GM21447 (cell line): ENCODE measurements around the gene GZMM.

Experiments
- ATAC-seq: cut with Tn5 transposase; IDR thresholded peaks from one replicate; pipeline ENCODE4 v1.9.1; 2021; ENCODE audit not compliant: unreplicated experiment

Gene GZMM

DNA sequence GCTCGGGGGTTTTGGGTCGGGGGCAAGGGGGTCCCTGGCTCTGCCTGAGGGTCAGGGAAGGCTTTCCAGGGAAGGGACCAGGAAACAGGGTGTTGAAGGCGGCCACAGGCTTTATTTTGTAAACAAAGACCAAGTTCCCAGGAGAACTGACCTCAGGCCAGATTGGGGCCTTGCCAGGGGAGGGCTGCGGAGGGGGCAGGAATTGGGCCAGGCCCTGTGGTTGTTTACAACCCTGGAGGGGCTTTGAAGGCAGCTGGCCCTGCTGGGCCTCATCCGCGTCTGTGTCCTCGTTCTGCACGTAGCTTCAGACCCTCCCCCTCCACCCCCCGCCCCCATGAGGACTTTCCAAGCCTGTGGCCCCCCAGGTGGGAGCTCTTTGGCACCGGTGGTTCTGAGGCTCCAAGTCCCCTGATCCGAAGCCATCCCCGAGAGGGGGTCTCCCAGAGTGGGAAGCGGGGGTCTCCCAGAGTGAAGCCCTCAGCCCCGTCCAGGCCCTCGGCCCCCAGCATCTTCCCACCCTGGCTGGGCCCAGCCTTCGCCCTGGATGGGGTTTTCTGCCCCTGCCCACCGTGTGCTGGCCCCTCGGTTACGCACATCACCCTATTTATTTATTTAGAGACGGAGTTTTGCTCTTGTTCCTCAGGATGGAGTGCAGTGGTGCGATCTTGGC is 15.1 kb downstream of the GZMM start:
- no peak for ATAC-seq

DNA sequence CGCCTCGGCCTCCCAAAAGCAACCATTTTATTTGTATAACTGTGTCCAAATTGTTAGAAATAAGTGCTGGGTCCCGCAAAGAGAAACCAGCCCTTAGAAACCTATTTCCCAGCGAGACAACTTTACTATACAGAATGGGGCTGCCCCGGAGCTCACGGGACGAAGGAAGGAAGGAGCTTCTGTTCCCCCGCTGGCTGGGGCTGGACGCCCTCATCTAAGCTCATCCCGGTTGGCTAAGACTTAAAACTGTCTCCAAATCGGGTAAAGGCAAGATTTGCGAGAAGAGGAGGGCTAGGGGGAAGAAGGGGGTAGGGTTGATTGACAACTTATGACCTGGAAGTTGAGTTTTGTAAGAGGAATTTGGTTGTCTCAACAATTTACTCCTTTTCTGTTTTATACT is 16.3 kb downstream of the GZMM start:
- ATAC-seq: no peak

DNA sequence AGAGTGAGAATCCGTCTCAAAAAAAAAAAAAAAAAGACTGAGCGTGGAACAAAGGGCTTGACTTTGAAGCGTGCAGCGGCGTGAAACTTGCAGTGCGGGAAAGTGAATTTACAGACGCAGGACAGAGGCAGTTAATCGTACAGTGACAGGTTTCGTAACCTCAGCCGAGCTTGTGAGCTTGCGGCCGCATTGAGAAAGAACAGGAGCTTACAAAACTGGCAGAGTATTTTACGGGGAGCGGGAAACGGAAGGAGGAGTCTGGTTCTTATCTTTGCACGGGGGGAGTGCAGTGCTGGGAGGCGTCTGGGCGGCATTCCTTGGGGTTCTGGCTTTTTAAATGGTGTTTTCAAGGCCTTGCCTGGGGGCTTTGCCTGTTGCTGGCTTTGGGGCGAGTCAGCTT is 22.6 kb downstream of the GZMM start:
- ATAC-seq: no peak

DNA sequence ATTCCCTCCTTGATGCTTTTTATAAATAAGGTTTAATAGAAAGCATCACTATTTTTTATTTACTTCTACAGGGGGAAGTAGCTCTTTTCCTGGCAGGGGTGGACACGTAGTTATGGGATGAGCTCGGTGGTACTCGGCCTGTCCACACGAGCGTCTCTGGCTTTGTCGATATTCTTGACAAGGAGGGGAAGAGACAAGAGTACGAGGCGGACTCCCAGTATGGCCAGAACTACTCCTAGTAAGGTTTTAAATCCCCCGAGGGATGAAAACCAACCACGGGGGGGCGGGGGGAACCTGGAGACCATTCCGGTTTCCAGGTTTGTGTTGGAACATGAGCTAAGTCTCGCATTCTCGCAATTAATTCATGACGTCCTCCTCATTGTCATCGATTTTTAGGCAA is 23.0 kb downstream of the GZMM start:
- ATAC-seq: no peak

DNA sequence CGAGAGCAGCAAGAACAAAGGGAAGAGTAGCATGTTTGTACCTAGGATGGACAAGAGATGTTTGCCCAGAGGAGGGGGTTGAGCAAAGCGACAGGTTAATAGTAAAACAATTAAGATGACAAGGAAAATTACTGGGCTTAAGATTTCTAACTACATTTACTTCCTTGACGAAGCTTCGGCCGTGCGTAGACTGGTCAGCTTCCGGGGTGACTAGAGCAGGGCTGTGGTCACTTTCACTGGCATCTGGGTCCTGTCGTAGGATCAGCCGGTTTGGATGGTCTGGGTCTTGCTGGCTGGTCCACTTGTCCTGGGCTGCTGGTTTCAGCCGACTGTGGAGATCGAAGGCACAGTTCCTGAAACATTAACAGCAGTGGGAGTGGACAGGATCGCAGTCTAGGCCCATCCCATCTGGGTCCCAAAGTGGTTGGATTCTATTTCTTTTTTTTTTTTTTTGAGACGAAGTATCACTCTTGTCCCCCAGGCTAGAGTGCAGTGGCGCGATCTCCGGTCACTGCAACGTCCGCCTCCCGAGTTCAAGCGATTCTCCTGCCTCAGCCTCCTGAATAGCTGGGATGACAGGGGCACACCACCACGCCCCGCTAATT is 23.5 kb downstream of the GZMM start:
- ATAC-seq: no peak

DNA sequence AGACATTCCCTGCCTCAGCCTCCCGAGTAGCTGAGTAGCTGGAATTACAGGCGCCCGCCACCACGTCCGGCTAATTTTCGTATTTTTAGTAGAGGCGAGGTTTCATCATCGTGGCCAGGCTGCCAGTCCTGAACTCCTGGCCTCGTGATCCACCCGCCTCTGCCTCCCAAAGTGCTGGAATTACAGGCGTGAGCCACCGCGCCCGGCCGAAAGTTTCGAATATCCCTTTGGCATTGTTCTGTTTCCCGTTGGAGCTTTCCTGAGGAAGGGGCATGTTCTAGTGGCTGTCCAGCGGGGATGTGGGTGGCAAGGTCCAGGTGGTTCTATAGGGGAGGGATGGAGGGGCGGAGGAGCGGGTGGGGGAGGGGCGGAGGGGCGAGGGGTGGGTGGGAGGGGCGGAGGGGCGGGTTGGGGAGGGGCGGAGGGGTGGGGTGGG is 26.4 kb downstream of the GZMM start:
- no peak for ATAC-seq

DNA sequence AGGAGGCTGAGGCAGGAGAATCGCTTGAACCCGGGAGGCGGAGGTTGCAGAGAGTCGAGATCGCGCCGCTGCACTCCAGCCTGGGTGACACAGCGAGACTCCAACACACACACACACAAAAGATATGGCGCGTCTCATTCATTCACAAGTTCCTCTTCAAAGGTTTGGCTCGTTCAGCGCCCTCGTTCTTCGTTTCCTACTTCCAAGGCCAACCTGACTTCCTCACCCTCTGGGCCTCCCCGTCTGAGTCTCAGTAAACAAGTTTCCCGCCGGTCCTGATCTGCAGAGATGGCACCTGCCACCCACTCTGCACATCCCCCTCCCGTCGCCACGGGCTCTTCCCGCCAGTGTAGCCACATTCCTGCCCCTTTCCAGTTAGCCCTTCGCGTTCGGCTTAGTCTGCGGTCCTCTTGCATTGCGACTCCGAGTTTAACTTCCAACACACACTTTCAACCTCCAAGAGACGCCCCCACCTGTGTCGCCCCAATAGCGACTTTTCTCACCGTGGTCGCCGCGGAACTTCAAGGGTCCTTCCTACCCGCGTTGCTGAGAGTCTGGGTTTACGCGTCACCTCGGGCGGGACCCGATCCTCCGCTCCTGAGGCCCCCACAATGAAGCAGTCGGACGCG is 27.2 kb downstream of the GZMM start:
- no peak for ATAC-seq

DNA sequence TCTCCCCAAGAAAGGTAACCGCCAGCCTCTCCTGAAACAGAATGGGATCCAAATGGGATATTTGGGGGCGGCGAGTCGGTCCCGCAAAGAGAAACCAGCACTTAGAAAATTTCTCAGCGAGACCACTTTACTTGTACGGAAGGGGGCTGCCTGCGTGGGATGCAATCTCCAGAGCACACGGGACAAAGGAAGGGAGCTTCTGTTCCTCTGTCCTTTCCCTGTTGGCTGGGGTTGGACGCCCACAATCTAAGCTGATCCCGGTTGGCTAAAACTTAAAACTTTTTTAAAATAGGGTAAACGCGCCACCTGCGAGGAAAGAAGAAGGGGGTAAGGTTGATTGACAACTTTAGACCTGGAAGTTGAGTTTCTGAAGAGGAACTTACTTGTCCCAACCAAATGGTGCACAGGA is 27.7 kb downstream of the GZMM start:
- no peak for ATAC-seq

DNA sequence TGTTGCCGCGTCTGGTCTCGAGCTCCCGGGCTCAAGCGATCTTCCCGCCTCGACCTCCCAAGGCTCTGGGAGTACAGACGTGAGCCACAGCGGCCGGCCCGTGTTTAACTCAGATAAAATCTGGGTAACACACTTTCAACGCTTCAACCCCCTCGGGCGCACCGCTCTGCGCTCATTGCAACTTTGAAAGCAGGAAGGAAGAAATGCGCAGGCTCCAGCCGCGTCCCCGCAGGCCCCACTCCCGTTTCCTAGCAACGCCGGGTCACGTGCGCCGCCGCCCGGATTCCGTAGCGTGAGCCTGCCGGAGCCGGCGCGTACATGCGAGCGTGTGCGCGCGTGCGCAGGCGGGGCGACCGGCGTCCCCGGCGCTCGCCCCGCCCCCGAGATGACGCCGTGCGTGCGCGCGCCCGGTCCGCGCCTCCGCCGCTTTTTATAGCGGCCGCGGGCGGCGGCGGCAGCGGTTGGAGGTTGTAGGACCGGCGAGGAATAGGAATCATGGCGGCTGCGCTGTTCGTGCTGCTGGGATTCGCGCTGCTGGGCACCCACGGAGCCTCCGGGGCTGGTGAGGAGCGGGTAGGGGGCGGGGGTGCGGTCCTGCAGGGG is 28.4 kb downstream of the GZMM start, which contains the start of gene BSG:
Gene BSG, plus strand, starts transcription at position 457 of the 603 bp plus-strand sequence. Its CDS starts 39 bp downstream, at position 496.
- ATAC-seq: peak; percentile 50

DNA sequence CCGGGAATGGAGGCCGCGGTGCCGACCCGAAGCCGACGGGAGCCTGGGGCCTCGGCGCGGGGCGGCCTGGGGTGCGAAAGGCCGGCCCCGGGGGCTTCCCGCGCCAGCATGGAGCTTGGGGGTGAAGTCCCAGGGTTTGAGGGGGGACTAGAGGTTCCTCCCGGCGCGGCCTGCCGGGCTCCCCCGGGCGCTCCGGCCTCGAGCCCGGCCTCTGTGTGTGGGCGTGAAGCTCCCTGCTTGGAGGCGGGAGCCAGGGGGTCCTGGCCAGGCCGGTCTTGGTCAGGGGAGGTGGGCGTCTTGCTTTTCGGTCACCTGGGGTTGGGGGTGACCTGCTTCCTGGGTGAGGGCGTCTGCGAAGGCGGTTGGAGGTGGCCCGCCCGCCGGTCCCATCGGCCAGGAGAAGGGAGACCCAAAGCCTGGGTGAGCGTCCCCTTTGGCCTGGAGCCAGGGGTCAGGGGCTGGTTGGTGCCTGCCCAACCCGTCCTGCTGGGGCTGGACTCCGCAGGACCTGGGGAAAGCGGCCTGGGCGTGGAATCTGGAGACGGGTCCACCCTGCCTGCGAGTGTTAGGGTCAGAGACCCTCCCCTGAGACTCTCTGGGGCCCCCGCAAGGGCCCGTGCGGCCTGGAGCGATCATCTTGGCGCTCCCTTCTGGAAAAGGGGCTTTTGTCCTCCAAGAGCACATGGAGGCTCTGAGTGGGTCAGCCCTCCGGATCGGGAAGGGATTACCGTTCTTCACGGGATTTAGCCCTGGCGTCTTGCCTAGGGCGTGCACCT is 29.1 kb downstream of the GZMM start:
- peak; percentile 27 for ATAC-seq

DNA sequence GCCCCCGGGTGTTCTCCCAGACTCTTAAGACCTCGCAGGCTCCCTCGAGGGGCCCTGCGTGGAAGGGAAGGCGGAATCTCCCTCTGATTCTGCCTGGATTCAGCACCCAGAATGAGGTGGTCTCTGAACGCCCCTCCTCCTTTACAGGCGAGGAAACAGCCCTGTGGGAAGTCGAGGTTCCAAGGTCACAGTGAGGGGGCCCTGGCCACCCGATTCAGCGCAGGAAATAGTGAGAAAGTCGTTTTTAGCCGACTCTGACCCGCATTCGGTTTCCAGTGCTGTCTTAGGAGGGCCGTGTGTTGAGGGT is 29.6 kb downstream of the GZMM start:
- no peak for ATAC-seq

DNA sequence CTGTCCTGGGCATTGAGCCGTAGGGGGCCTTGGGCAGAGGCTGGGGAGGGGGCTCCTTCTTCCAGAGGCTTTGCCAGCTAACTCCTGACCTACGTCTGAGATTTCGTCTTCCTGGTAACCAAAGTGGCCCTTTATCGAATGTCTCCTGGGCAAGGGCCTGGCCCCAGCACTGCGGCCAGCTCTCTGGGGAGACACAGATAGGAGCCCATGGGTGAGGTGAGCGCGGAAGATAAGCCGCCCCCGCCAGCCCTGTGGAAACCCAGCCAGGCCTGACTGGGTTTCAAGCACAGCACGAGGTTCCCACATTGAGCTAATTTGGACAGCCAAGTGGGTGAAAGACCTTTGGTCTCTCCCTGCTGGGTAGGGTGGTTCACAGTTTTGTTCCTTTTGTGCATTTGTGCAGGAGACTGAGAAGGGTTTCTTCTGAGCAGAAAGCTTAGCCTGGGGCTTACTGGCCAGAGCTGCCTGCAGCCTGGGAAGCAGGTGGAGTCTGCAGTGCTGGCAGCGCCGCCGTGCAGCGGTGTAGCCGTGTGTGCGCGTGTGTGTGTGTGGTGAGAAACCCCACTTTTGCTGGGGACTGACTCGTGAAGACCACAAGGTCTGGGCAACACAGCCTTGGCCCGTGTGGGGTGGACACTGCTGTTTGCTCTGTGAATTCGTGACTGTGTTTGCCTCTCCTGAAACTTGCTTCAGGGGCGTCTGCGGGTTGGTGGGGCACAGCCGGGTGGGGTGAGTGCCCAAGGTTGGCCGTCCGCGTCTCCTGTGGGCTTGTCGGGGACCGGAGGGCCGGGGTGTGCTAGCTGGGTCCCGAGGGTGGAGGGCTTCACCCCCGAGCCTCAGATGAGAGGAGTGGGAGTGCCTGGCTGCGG is 31.0 kb downstream of the GZMM start:
- no peak for ATAC-seq

DNA sequence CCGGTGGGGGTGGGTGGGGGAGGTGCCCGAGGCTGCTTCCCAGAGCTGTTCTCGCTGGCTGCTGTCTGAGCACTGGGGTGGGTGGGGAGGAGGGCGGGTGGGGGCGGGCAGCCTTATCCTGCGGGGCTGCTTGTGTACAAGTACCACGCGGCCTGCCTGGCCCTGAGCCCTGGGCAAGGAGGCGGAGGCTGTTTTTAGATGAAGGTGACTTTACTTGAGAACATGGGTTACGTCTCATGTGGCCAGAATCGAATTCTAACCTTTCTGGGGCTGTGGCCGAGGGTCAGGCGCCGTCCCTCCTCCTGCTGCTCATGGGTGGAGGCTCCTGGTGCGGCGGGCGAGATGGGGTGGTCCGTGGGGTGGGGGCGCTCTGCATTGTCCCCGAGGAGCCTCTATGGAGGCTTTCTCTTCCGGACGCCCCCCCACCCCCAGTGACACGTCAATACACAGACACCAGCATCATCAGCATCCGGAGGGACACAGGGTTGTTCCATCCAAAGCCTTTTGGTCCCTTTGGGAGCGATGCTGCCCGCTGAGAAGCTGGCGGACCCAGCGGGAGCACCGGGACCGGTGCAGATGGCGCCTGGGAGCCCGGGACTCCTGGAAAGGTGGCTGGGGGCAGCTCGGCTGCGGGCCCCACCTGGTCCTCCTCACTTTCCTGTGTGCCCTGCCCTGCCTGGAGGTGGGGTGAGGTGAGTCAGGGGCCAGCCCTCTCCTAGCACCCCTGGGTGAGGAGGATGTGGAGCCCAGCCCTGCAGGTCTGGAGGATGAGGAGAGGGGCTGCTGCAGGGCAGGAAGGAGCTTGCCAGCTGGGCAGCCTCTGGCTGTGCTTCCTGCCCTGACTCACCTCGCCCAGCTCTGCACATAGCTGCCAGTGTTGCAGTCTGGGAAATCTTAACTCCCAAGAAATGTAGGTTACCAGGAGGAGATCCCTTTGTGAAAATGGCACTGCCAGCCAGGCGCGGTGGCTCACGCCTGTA is 32.0 kb downstream of the GZMM start:
- no peak for ATAC-seq

DNA sequence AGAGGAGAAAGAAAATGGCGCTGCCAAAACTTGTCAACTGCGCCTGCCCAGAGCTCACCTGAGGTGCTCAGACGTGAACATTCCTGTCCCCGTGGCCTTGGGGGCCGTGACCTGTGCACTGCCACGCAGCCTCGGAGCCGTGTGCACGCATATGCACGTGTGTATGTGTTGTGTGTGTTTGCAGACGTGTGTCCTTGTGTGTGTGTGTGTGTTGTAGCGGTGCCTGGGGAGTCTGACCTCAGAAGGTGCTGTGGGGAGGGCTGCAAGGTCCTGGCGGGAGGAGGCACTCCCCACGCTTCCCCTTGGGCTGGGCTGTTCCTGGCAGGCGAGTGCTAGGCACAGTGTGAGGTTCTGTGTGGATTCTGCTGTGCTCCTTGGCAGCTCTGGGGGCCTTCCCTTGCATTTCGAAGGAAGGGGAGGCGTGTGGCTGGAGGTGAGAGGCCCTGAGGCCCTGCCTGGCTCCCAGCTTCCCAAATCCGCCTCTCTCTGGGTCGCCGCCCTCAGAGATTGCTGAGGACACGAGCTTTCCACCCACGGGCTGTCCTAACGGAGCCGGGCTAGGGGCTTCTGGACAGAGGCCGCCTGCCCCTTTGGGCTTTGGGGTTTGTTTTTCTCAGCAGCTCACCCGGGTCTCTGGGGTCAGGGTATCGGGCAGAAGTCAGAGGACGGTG is 33.0 kb downstream of the GZMM start:
- ATAC-seq: no peak

DNA sequence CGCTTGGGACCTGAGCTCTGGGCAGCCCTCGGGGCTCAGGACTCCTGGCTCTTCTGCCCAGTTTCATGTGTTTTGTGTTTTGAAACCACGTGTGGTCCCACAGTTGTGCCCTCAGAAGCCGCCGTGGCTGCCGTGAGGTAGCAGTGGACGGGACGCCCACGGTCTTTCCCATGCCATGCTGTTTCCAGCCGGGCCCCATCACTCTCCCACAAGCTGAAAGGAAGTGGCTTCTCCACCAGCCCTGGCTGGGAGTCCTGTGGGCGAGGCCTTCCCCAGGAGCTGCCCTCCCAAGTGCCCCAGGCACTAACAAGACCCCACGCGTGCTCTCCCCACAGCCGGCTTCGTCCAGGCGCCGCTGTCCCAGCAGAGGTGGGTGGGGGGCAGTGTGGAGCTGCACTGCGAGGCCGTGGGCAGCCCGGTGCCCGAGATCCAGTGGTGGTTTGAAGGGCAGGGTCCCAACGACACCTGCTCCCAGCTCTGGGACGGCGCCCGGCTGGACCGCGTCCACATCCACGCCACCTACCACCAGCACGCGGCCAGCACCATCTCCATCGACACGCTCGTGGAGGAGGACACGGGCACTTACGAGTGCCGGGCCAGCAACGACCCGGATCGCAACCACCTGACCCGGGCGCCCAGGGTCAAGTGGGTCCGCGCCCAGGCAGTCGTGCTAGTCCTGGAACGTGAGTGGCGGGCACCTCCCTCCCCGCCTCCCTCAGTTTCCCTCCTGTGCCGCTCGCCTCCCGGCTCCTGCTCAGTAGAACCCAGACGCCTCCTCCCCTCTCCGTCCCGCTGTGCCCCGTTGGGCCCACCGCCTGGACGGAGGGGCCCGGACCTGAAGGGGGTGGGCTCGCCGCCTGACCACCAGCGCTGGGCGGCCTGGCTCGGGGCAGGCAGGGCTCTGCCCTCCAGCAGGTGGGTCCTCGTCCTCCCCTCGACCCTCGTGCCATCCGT is 33.9 kb downstream of the GZMM start:
- ATAC-seq: no peak

DNA sequence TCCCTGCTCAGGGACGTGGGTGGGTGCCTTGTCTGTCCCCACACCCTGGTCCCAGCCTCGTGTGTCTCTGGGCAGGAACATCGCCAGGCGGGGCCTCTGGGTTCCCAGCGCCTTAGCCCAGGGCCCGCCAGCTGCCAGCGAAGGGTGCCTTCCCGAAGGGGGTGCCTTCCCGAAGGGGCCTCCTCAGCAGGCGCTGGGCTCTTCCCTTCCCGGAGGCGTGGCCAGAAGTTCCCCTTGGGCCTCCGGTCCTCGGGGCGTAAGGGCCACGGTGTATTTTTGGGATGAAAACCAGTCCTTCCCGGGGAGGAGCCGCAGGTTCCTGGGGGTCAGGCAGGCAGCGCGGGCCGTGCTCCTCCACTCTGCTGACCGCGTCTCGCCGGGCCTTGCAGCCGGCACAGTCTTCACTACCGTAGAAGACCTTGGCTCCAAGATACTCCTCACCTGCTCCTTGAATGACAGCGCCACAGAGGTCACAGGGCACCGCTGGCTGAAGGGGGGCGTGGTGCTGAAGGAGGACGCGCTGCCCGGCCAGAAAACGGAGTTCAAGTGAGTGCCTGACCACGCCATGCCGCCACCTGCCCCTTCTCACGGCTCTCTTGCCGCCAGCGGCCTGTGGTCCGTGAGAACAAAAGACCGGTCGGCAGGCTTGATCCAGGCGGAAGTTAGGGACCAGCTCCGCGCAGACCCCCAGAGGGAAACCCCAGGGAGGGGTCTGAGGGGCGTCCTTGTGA is 35.4 kb downstream of the GZMM start:
- ATAC-seq: no peak

DNA sequence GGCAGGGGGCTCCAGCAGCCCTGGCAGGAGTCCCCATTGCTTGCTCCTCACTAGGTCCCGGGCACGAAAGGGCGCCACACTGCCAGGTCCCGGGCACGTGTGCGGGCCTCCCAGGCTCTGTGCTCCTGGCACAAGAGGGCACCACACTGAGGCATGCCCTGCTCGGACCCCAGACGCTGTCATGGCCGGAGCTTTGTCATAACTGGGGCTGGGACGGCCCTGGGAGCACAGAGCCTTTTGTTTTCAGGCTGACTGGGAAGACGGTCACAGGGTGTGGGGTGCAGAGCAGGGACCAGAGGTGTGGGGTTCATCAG is 35.9 kb downstream of the GZMM start:
- ATAC-seq: no peak
